Measurements from ENCODE around the gene PGC. TPM values are rescaled to one million over a fixed set of nuclear protein-coding genes. Genes with fewer than 3 reads are reported as not detected.

Gene PGC
- total RNA-seq, 1 experiment from 2014 or later, result not detected

- no peak for DNase-seq (ENCODE audit: low read depth)
These were observed 32.5 kb downstream of the PGC start for GRCh38 chr6:41714556-41715273.

- DNase-seq (ENCODE audit: low read depth), result peak; percentile 29
These were observed 33.4 kb downstream of the PGC start for GRCh38 chr6:41713650-41714291.

GRCh38 chr6:41713159-41713649, 34.0 kb downstream of the PGC start:
- peak; percentile 61 for DNase-seq (ENCODE audit: low read depth)

- no peak for DNase-seq (ENCODE audit: low read depth)
These were observed 34.5 kb downstream of the PGC start for GRCh38 chr6:41712651-41713103.

- no peak for DNase-seq (ENCODE audit: low read depth)
These were observed 35.7 kb downstream of the PGC start for GRCh38 chr6:41711323-41712038.

GRCh38 chr6:41709375-41709774, 37.8 kb downstream of the PGC start:
- no peak for DNase-seq (ENCODE audit: low read depth)

GRCh38 chr6:41708856-41709255, 38.3 kb downstream of the PGC start:
- DNase-seq (ENCODE audit: low read depth), result no peak

GRCh38 chr6:41707565-41708200, 39.5 kb downstream of the PGC start:
- no peak for DNase-seq (ENCODE audit: low read depth)

GRCh38 chr6:41706876-41707564, 40.2 kb downstream of the PGC start:
- DNase-seq (ENCODE audit: low read depth), result peak; percentile 19

- DNase-seq (ENCODE audit: low read depth), result peak; percentile 65
These were observed 41.0 kb downstream of the PGC start for GRCh38 chr6:41705996-41706835.

GRCh38 chr6:41705311-41705995, 41.7 kb downstream of the PGC start:
- peak; percentile 67 for DNase-seq (ENCODE audit: low read depth)

GRCh38 chr6:41704656-41705310, 42.4 kb downstream of the PGC start:
- DNase-seq (ENCODE audit: low read depth), result no peak

GRCh38 chr6:41704028-41704427, 43.2 kb downstream of the PGC start:
- DNase-seq (ENCODE audit: low read depth), result no peak

GRCh38 chr6:41702771-41703494, 44.3 kb downstream of the PGC start:
- DNase-seq (ENCODE audit: low read depth), result no peak

- DNase-seq (ENCODE audit: low read depth), result no peak
These were observed 45.0 kb downstream of the PGC start for GRCh38 chr6:41702089-41702745.

- DNase-seq (ENCODE audit: low read depth), result no peak
These were observed 46.5 kb downstream of the PGC start for GRCh38 chr6:41700463-41701347.

GRCh38 chr6:41699063-41699462, 48.1 kb downstream of the PGC start:
- DNase-seq (ENCODE audit: low read depth), result no peak

Measured in LHCN-M2 (cell line).